Neural cell (in vitro differentiated cells): ENCODE results near the gene SLC1A2. TPM values are rescaled to one million over a fixed set of nuclear protein-coding genes. Genes with fewer than 3 reads are reported as not detected.

Experiments
- H2AFZ ChIP-seq: fragments of 200-600, 300-800 bp; sonication (generic), shearing (Covaris generic); 2 replicates; pipeline ENCODE4 v1.6.0; 2014; ENCODE audit warnings: low read depth, mild to moderate bottlenecking, antibody characterized with exemption, low read length, moderate library complexity
- H3F3A ChIP-seq: fragments of 200-600 bp; shearing (Covaris generic); 2 replicates; pipeline ENCODE4 v1.6.1; 2016; ENCODE audit warnings: mild to moderate bottlenecking, moderate library complexity, mixed read lengths, antibody characterized with exemption, low read length; ENCODE audit not compliant: insufficient read depth, poor library complexity, severe bottlenecking
- H3K27ac ChIP-seq: fragments of 200-600, 300-800 bp; sonication (generic), shearing (Covaris generic); 2 replicates; pipeline ENCODE4 v1.5.1; 2014; ENCODE audit warnings: mild to moderate bottlenecking, low read length, moderate library complexity
- H3K27me3 ChIP-seq: fragments of 300-800, 200-600 bp; sonication (generic), shearing (Covaris generic); 2 replicates; pipeline ENCODE4 v1.6.0; 2014; ENCODE audit warnings: mild to moderate bottlenecking, low read depth, low read length, moderate library complexity; ENCODE audit not compliant: insufficient read depth
- H3K36me3 ChIP-seq: fragments of 300-800, 200-600 bp; sonication (generic), shearing (Covaris generic); 2 replicates; pipeline ENCODE4 v1.5.1; 2014; ENCODE audit warnings: mild to moderate bottlenecking, antibody characterized with exemption, low read length, moderate library complexity; ENCODE audit not compliant: insufficient read depth
- H3K4me2 ChIP-seq: fragments of 300-800, 200-600 bp; sonication (generic), shearing (Covaris generic); 2 replicates; pipeline ENCODE4 v1.6.0; 2014; ENCODE audit warnings: mild to moderate bottlenecking, low read length
- H3K4me3 ChIP-seq: fragments of 300-800, 200-600 bp; sonication (generic), shearing (Covaris generic); 2 replicates; pipeline ENCODE4 v1.5.1; 2014; ENCODE audit warnings: mild to moderate bottlenecking, low read length, moderate library complexity
- H3K79me2 ChIP-seq: fragments of 200-600 bp; shearing (Covaris generic); replicated peaks from 2 replicates; pipeline ENCODE4 v1.6.0; 2014; ENCODE audit warnings: mild to moderate bottlenecking, low read length, moderate library complexity; ENCODE audit not compliant: insufficient read depth
- H3K9ac ChIP-seq: fragments of 300-800, 200-600 bp; sonication (generic), shearing (Covaris generic); 2 replicates; pipeline ENCODE4 v1.6.1; 2016; ENCODE audit warnings: mild to moderate bottlenecking, low read length, mixed read lengths
- H3K9me2 ChIP-seq: fragments of 200-600 bp; shearing (Covaris generic); 2 replicates; pipeline ENCODE4 v1.6.1; 2016; ENCODE audit warnings: mild to moderate bottlenecking, low read length, mixed read lengths; ENCODE audit not compliant: insufficient read depth
- H3K9me3 ChIP-seq: fragments of 200-600, 300-800 bp; sonication (generic), shearing (Covaris generic); 2 replicates; pipeline ENCODE4 v1.6.1; 2016; ENCODE audit warnings: mild to moderate bottlenecking, mixed run types, low read length, moderate library complexity, mixed read lengths
- H4K20me1 ChIP-seq: fragments of 200-600 bp; shearing (Covaris generic); 2 replicates; pipeline ENCODE4 v1.6.1; 2016; ENCODE audit warnings: mild to moderate bottlenecking, mixed run types; ENCODE audit not compliant: insufficient read depth
- EZH2 ChIP-seq: fragments of 200-600, 300-800 bp; shearing (Covaris generic), sonication (generic); IDR thresholded peaks from 2 replicates; pipeline ENCODE4 v1.6.1; 2014; ENCODE audit warnings: antibody characterized with exemption, low read length, borderline replicate concordance, mild to moderate bottlenecking; ENCODE audit not compliant: insufficient read depth, poor library complexity, severe bottlenecking
- MXI1 ChIP-seq: fragments of 450-650 bp; conservative IDR thresholded peaks from 2 replicates; pipeline ENCODE4 v1.6.1; 2014; ENCODE audit warnings: antibody characterized with exemption, mild to moderate bottlenecking; ENCODE audit not compliant: poor library complexity, severe bottlenecking
- POLR2AphosphoS5 ChIP-seq: IDR thresholded peaks from 2 replicates; pipeline ENCODE4 v1.6.1; 2012
- RAD21 ChIP-seq: fragments of 450-650 bp; conservative IDR thresholded peaks from 2 replicates; pipeline ENCODE4 v1.6.1; 2014; ENCODE audit warnings: antibody characterized with exemption, mild to moderate bottlenecking, moderate library complexity
- REST ChIP-seq: IDR thresholded peaks from 2 replicates; pipeline ENCODE4 v1.6.1; 2012; ENCODE audit warnings: borderline replicate concordance
- SMC3 ChIP-seq: fragments of 450-650 bp; conservative IDR thresholded peaks from 2 replicates; pipeline ENCODE4 v1.6.1; 2014; ENCODE audit warnings: antibody characterized with exemption, mild to moderate bottlenecking, moderate library complexity; ENCODE audit not compliant: poor library complexity
- TAF1 ChIP-seq: IDR thresholded peaks from 2 replicates; pipeline ENCODE4 v1.6.1; 2012; ENCODE audit warnings: low read depth
- polyA plus RNA-seq: library from polyadenylated mRNA; depleted of rRNA; stranded (reverse); fragments of >200 nt; gene quantifications from 2 replicates; pipeline ENCODE4 v1.2.3, GENCODE V29; 2014

The SLC1A2 gene
- polyA plus RNA-seq, 1 donor from 2014 or later, result 134 TPM

GRCh38 chr11:35323076-35323868 is 96.1 kb downstream of the SLC1A2 start:
- Histone ChIP-seq H3K36me3 (no peaks in the 10 kb centered on the region), H2AFZ (no peak overlapping the region), H3K4me2 (no peak overlapping the region), H3K27ac (no peak overlapping the region), H3F3A (no peaks in the 10 kb centered on the region), H3K9me2 (no peaks in the 10 kb centered on the region), H3K4me3 (no peak overlapping the region), H3K9ac (no peak overlapping the region), H3K27me3 (no peaks in the 10 kb centered on the region), H3K79me2 (no peaks in the 10 kb centered on the region), H4K20me1 (no peaks in the 10 kb centered on the region), H3K9me3 (no peaks in the 10 kb centered on the region)
- TF ChIP-seq EZH2, result no peak
- TF ChIP-seq RAD21, result no peak
- TF ChIP-seq REST, result no peak
- TF ChIP-seq SMC3, result no peak

GRCh38 chr11:35322318-35322979 is 96.9 kb downstream of the SLC1A2 start:
- H2AFZ ChIP-seq, result no peak overlapping the region
- no peak overlapping the region for H3K4me2 ChIP-seq
- no peak overlapping the region for H3K9ac ChIP-seq

More at GRCh38 chr11:35322318-35322979, 96.9 kb downstream of the SLC1A2 start:
- Histone ChIP-seq H3K9me2 (no peaks in the 10 kb centered on the region), H3K27me3 (no peaks in the 10 kb centered on the region), H3K79me2 (no peaks in the 10 kb centered on the region), H3K9me3 (no peaks in the 10 kb centered on the region), H3F3A (no peaks in the 10 kb centered on the region), H3K36me3 (no peaks in the 10 kb centered on the region), H3K4me3 (no peak overlapping the region), H4K20me1 (no peaks in the 10 kb centered on the region), H3K27ac (no peak overlapping the region)
- TF ChIP-seq REST (no peak), POLR2AphosphoS5 (no peak), MXI1 (no peak), SMC3 (no peak), RAD21 (no peak), TAF1 (no peak)
